ENCODE results near the gene PTAR1.

GRCh38 chr9:69731348-69731747 lies 28.5 kb downstream of the PTAR1 start:
- TF ChIP-seq ELF4 (IDR thresholded peaks at IDR 0.05) (no peak), CTBP1 (IDR thresholded peaks at IDR 0.05; ENCODE audit: borderline replicate concordance) (no peak), TARDBP (IDR thresholded peaks at IDR 0.05) (no peak), SP1 (IDR thresholded peaks at IDR 0.05) (no peak)
